ENCODE measurements around the gene CABLES1.

The CABLES1 gene

DNA sequence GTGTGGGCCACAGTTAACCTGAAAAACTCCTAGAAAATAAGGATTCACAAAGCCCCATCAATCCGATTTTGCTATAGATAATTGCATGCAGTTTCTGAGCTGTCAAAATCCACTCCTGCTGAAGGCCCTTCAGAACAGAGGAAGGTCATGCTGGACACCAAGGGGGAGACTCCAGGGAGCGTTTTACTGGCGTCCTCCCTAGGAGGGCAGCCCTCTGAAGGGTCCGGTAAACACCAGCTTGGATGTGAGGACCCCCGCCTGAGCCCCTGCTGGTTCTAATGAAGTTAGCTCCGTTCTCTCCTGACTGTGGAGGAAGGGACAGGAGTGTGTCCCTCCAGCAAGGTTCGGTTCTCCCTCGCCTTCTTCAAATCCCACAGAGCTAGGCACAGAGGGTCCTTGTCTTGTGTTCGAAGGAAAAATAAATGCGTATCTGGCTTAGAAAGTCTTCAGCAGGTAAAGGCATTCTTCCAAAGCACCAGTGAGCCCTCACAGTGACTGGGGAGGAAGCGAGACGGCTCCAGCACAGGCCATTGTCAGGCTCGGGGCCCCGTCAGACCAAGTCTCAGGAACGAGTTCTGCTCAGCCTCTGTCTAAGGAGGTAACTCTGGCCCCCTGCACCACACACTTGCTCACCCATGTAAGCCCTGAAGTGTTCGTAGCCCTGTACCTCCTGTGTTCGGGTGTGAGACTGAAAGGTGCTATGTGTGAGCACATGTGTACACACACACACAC, 41.6 kb downstream of the CABLES1 start:
- TF ChIP-seq, protein P1, sequence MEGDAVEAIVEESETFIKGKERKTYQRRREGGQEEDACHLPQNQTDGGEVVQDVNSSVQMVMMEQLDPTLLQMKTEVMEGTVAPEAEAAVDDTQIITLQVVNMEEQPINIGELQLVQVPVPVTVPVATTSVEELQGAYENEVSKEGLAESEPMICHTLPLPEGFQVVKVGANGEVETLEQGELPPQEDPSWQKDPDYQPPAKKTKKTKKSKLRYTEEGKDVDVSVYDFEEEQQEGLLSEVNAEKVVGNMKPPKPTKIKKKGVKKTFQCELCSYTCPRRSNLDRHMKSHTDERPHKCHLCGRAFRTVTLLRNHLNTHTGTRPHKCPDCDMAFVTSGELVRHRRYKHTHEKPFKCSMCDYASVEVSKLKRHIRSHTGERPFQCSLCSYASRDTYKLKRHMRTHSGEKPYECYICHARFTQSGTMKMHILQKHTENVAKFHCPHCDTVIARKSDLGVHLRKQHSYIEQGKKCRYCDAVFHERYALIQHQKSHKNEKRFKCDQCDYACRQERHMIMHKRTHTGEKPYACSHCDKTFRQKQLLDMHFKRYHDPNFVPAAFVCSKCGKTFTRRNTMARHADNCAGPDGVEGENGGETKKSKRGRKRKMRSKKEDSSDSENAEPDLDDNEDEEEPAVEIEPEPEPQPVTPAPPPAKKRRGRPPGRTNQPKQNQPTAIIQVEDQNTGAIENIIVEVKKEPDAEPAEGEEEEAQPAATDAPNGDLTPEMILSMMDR (IDR thresholded peaks at IDR 0.05; ENCODE audit: low read depth, low read length): no peak
- H3K4me3 ChIP-seq (ENCODE audit: low read depth, low read length): no peak overlapping the region
- DNase-seq (ENCODE audit: low read depth, low spot score): no peak
- in situ Hi-C loops (cut with HindIII; ENCODE audit: low sequenced_read_pairs): no loop called here

DNA sequence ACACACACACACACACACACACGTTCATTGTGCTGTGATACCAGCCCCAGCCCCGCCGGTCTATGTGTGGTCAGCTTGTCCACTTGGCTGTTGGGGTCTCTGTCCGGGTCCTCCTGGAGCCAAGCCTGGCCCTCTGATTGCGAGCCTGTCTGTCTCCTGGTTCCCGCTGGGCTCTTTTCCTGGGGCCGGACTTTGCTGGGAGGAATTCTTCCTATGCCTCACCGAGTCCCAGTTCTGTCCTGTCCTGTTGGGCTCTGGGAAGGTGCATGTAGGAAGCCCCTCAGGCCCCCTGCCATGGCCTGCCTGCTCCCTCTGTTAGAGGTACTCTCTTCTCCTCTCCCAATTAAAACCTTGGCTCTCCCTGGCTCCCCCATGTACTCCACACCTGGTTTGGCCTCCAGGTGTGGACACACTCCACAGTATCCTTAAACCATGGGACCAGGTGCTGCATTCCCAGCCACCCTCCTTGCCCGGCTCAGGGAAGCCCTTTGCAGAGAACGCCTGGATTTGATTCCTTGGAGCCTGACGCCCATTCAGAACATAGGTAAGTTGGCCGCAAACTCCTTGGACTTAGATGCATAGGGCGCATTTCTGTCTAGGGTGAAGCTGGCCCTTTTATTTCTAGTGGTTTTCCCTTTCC, 42.3 kb downstream of the CABLES1 start:
- in situ Hi-C loops (cut with HindIII; ENCODE audit: low sequenced_read_pairs): no loop called here
- TF ChIP-seq, protein P1 (IDR thresholded peaks at IDR 0.05; ENCODE audit: low read depth, low read length): no peak
- no peak overlapping the region for H3K4me3 ChIP-seq (ENCODE audit: low read depth, low read length)
- no peak for DNase-seq (ENCODE audit: low read depth, low spot score)

DNA sequence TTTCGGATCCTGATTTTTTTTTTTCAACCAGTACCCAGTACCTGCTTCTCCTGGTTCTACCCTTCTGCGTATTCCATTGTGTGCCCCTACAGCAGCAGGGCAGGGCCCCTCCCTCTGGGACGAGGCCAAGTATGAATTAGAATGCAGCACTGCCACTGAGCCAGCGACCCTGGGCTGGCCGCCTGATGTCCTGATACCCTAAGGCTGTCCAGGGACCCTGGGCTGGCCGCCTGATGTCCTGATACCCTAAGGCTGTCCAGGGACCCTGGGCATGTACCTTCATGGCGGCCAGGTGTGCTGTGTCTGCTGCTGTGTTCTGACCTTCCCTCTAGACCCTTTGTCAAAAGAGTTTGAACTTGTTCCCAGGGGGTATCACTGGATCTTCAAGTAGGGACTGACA, 42.9 kb downstream of the CABLES1 start:
- TF ChIP-seq, protein P1 (IDR thresholded peaks at IDR 0.05; ENCODE audit: low read depth, low read length): no peak
- no peak for DNase-seq (ENCODE audit: low read depth, low spot score)
- H3K4me3 ChIP-seq (ENCODE audit: low read depth, low read length): no peak overlapping the region
- in situ Hi-C loops (cut with HindIII; ENCODE audit: low sequenced_read_pairs): no loop called here

GRCh38 chr18:23178661-23179081, 43.4 kb downstream of the CABLES1 start:
- in situ Hi-C loops (cut with HindIII; ENCODE audit: low sequenced_read_pairs): no loop called here
- DNase-seq (ENCODE audit: low read depth, low spot score): no peak
- TF ChIP-seq, protein P1 (IDR thresholded peaks at IDR 0.05; ENCODE audit: low read depth, low read length): no peak
- no peak overlapping the region for H3K4me3 ChIP-seq (ENCODE audit: low read depth, low read length)

- H3K4me3 ChIP-seq (ENCODE audit: low read depth, low read length): no peak overlapping the region
- in situ Hi-C loops (cut with HindIII; ENCODE audit: low sequenced_read_pairs): no loop called here
- TF ChIP-seq, protein P1 (IDR thresholded peaks at IDR 0.05; ENCODE audit: low read depth, low read length): no peak
- DNase-seq (ENCODE audit: low read depth, low spot score): no peak
Observed at GRCh38 chr18:23179416-23179815, 44.1 kb downstream of the CABLES1 start.

DNA sequence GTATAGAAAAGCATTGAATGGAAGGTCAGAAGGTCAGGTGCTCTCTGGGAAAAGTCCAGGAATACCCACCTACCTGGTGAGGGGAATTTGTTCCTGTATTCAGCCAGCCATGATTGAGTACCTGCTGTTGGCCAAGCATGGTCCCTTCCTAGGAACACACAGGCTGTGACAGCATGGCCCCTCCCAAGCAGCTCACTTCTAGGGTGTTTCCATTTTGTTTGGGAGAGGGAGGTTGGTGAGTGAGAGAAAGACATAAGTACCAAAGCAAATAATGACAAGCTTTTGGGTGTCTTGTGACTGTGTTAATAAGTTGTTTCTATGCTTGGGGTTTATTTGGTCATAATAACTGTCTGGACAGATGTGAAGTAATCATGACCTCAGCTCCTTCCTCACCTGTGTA, 46.3 kb downstream of the CABLES1 start:
- in situ Hi-C loops (cut with HindIII; ENCODE audit: low sequenced_read_pairs): no loop called here
- H3K4me3 ChIP-seq (ENCODE audit: low read depth, low read length): no peak overlapping the region
- TF ChIP-seq, protein P1 (IDR thresholded peaks at IDR 0.05; ENCODE audit: low read depth, low read length): no peak
- DNase-seq (ENCODE audit: low read depth, low spot score): no peak
